Activated CD4-positive, alpha-beta T cell treated with anti-CD3 and anti-CD28 coated beads, Interleukin-2, amount 50 U/mL, for 24 hours (primary cell): Measurements from ENCODE around the gene ALKBH6.
"Not testable (repeated sequence)": the region's sequence is repeated elsewhere in the genome, so short reads cannot be mapped to it uniquely, and the experiment has no call there.

Experiments used
- DNase-seq, 2 donors: peaks; one replicate each; pipeline ENCODE4 v3.0.0-alpha.2; 2020; ENCODE audit warnings: low read depth in 1 of 2, low spot score in 1 of 2

ALKBH6 gene

DNA sequence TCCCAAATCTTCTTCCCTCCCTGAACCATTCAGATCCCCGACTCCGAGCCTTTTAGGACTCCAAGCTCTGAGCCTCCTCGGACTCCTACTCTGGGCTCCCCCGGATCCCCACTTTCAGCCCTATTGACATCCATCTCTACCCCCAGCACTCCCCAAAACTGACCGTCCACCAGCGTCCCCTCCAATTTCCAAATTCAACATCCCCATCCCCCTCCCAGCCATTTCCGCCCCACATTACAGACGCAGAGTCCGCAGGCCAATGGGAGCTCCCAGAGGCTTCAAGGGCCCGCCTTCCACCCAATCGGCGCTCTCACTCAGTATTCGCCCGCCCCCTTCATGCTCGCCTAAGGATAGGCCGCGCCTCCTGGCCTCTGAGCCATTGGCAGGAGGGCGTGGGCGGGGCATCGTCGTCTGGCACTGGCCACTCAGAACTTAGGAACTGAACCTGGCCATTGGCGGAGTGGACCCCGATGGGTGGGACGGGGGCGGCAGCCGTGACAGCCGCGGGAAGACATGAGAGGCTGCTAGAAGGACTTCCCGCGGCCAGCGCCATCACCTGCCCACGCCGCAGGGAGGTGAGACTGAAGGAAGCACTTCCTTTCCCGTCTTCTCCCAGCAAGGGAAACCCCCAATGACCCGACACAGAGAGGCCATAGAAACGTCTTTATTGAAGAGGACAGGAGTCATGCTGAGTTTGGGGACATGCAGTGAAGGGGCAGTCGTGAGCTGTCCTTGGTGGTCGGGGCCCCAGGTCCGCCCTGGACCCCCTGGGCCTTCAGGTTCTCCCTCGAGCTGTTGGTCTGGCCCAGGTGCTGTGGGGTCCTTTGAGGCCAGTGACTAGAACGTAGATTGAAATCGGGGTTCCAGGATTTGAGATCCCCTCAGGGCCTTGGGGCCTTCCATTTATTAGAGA is at the start of gene ALKBH6:
Gene ALKBH6, minus strand, starts transcription at position 202 of the 913 bp plus-strand sequence. CDS start 816 bp downstream, outside the sequence.
- DNase-seq, result peak; percentile 99

DNA sequence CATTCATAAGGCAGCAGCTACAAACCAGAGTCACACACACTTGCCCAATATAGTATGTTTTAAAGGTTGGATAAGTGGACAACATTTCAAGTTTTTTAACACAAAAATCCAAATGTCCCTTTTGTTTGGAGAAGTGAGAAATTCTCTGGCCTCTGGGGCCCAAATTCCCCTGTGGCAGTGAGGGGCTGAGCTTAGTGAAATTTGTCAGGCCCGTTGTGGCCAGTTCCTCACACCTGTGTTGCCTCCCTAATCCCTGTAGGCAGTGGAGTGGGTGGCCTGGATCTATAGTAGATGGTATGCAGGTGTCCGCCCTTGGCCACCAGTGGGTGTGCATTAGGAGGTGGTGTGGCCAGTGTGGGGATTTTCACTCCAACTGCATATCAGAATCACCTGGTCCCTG is 47.4 kb upstream of the ALKBH6 start:
- no peak for DNase-seq

DNA sequence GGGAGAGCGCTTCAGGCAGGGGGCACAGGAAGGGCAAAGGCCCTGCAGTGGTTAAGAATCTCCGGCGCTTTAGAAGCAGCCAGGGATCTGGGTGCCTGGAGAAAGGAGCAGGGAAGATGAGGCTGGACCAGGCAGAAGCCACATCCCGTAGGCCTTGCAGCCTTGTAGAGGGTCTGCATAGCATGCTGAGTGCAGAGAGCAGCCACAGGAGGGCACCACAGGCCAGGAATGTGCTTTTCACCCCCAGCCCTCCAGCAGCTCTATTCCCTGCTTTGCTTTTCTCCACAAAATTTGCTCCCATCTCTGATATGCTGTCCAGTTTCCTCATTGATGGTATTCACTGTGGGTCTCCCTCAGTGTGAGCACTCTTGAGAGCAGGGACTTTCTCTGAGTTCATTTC is 46.4 kb upstream of the ALKBH6 start:
- DNase-seq, result no peak

DNA sequence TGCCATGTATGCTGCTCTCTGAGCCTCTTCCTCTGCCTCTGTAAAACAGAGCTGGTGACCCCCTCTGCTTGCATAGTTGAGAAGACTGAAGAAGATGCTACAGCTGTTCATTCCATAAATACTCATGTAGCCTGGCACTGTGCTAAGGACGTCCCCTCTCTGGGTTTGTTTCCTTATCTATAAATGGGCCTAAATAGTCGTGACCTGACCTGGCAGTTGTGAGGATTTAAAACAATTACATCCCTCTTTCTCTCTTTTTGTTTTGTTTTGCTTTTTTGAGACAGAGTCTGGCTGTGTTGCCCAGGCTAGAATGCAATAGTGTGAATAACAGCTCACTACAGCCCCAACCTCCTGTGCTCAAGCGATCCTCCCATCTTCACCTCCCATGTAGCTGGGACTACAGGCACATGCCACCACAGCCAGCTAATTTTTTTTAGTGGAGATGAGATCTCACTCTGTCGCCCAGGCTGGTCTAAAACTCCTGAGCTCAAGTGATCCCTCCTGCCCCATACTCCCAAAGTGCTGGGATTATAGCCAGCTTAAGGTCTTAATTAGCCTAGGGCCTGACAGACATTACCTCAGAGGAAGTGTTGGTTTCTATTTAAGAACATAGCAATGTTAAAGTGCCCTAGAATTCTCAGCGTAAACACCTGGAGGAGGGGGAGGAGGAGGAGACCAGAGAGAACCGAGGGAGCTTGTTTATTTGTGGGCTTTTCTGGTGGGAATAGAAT is 45.3 kb upstream of the ALKBH6 start:
- DNase-seq, result no peak

DNA sequence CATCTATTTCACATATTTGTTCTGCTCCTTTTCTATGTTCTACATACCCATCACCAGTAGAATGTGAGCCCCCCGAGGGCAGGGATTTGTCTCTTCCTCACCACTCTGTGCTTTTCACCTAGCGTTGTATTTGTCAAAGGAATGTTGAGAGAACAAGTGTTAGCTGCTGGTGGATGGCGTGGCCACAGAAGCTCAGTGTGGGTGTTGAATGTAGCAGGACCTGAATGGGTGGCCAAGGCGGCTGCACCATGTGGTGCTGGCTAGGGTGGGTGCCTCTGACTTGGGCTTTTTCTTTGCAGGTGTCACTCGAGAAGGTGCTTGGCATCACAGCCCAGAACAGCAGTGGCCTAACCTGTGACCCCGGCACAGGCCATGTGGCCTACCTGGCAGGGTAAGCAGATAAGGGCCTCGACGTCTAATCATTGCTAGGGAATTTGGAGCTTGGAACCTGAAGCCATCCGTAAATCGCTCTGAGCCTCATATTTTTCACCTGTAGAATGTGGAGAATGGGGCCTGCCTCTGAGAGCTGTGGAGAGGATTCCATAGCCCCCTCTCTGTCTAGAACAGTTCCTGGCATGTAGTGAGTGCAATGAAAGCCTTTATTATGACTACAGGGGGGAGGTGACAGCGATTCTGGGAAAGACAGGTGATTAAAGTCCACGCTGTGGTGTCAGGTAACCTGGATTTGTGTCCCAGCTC is 44.6 kb upstream of the ALKBH6 start:
- no peak for DNase-seq

DNA sequence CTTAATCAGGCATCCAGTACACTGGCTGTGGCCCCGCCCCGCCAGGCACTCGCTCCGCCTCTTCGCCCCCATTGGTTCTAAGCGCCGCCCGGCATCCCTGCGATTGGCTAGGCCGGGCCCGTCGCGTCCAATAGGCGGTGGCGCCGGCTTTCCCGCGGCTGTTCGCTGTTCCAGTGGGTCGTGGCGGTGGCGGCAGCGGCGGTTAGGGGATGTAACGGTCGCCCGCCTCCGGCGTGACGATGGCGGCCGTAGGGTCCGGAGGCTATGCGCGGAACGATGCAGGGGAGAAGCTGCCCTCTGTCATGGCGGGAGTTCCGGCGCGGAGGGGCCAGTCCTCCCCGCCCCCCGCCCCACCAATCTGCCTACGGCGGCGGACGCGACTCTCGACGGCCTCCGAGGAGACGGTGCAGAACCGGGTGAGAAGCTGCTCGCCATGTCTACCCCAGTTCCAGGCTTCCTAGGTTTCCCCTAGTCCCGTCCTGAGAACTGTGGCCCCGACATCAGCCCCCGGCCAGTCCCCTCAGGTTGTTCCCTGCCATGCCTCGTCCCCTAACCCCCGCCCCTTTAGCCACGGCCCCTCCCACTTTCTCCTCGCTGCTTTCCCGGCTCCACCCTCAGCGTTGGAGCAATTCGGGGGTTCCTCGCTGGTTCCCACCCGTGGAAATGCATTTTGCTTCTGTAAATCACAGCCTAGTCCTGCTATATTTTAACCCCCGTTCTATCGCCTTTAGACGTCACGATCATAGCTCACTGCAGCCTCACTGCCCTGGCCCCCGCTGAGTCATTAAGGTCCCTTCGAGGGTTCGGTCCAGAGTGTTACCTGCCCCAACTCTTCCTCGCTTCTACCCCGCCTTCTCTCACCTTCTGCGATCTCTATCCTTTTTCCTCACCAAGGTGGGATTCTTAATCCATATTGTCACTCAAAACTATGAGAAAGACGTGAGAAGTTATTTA is 41.0 kb upstream of the ALKBH6 start, which contains the start of gene WDR62:
Gene WDR62, plus strand, starts transcription at position 165 of the 954 bp plus-strand sequence. Its CDS starts 75 bp downstream, at position 240.
- DNase-seq, result peak; percentile 93 to 94

DNA sequence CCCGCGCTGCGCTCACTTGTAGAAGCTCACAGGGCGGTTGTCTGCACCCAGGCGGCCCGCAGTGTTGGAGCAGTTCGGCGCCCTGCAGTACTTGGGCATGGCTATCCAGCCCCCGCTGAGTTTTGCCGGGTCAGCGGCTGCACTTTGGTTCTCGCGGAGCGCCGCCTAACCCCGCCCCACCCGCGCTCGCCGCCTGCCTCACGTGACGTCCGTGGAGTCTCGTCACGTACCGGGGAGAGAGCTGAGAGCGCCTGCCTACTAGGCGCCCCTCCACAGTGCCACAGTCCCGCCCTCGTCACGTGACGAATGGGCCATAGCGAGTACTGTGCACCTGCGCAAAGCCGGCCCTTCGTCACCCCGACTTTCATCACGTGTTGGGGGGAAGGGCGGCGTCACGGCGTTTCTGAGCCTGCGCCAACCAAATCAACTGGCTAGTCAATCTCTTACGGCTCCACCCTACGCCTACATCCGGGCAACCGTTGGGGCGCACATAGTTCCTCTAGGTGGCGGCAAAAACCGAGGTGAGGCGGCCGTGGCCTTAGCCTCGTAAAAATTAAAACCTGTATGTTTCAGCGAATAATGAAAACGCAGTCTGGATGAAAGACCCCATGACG is 40.2 kb upstream of the ALKBH6 start, which contains the start of gene THAP8:
Gene THAP8, minus strand, starts transcription at position 167 of the 614 bp plus-strand sequence. Its CDS starts 68 bp downstream, at position 99.
- peak; percentile 98 to 100 for DNase-seq

DNA sequence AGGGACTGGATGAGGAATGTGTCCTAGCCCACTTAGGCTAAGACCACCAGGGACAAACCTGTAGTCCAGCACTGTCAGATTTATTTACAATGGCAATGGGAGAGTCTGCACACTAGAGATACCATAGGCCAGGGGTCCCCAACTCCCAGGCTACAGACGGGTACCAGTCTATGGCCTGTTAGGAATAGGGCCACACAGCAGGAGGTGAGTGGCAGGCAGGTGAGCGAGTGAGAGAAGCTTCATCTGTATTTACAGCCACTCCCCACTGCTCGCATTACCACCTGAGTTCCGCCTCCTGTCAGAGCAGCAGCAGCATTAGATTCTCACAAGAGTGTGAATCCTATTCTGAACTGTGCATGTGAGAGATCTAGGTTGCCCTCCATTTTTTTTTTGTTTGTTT is 37.6 kb upstream of the ALKBH6 start:
- DNase-seq, result no peak

DNA sequence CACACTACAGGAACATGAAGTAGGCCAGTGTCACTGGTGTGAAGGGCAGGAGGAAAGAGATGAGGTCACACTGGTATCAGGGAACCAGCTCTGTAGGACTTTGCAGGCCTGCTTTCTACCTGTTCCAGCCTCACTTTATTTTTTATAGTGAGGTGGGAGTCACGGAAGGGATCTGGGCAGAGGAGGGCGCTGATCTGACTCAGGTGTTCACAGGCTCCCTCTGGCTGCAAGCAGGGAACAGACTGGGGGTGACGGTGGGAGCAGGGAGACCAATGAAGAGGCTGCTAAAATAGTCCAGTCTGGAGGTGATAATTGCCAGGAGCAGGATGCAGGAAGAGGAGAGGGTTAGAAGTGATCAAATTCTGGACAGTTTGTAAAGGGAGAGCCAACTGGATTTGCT is 37.2 kb upstream of the ALKBH6 start:
- DNase-seq, result no peak

DNA sequence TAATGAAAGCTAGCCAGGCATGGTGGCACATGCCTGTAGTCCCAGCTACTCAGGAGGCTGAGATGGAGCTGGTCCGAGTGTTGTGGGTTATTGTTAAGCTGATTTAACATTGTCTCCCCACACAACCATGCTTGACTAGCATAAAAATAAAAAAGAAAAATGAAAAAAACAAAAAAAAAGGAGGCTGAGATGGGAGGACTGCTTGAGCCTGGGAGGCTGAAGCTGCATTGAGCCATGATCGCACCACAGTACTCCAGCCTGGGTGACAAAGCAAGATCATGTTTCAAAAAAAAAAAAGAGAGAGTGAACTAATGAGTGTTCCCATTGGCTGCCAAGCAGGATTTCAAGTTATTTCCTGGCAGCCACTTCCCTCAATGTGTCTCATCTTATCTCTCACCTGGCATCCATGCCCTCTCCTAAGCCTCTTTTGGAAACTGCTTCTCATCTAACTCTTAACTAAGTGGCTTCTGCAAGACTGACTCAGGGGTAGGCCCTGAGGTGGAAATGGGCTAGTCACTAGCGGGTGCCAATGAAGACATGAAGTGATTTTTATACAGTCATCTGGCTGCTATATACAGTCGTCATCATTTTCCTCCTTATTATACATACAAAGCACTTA is 35.2 kb upstream of the ALKBH6 start:
- DNase-seq, result no peak

DNA sequence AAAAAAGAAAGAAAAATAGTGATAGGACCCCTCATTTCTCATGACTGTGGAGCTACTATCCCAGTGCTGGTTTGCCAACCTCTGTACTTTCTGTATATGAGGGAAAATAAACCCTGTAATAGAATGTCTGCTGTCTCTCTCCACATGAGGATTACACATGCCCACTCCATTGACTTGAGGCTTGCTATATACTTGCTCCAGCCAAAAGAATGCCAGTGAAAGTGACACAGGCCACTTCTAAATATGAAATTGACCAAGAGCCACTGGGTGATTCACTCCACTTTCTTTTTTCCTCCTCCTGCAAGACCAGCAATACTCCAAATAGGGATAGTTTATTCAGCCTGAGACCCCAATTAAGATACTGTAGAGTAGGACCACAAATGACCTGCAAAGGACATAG is 33.8 kb upstream of the ALKBH6 start:
- DNase-seq, result no peak

DNA sequence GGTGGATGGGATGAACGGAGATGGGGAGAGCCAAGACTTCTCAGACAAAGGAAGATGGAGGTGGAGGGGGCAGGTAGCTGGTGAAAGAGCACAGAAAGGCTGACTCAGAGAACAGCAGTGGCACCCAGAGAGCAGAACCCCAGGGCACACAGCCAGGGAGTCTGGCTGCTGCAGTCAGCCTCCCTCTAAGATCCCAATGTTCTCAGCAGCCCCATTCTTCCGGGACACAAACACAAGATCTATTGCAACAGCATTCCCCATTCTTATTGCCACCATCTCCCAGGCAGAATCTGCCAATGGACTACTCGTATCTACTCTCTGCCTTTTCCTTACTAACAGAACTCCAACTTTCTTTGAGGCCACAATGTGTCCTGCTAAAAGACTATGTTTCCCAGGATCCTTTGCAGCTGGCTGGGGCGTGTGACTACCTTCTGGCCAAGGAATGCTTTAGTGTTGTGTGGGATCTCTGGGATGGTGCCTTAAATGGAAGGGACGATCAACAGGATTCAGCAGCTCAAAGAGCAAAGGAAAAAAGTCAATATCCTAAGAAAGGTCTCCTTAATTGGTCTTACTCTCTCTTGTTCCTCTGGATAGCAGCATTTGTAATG is 32.5 kb upstream of the ALKBH6 start:
- DNase-seq, result no peak

DNA sequence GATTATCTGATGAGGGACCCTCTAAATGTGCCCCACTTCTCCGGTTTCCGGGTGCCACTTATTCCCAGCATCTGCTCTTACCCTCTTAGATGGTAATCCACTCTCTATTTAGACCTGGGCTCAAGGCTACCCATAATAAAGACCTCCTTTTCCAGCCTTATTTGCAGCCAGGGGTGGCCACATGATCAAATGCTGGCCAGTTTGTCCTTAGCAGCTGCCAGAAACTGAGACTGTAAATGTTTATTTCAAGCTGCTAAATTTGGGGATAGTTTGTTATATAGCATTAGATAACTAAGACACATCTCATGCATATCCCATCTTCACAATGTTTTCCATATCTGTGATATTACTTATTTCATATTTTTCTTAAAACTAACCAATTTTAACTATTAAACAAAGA is 29.9 kb upstream of the ALKBH6 start:
- DNase-seq, result no peak

DNA sequence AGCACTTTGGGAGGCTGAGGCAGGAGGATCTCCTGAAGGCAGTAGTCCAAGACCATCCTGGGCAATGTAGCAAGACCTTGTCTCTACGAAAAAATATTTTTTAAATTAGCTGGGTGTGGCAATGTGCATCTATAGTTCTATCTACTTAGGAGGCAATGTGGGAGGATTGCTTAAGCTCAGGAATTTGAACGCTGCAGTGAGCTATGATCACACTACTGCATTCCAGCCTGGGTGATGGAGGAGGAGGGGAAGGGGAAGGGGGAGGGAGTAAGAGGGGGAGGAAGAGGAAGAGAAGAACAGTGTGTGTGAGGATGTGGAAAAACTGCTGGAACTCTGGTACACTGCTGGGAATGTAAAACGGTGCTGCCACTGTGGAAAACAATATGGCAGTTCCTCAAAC is 27.8 kb upstream of the ALKBH6 start:
- no peak for DNase-seq

DNA sequence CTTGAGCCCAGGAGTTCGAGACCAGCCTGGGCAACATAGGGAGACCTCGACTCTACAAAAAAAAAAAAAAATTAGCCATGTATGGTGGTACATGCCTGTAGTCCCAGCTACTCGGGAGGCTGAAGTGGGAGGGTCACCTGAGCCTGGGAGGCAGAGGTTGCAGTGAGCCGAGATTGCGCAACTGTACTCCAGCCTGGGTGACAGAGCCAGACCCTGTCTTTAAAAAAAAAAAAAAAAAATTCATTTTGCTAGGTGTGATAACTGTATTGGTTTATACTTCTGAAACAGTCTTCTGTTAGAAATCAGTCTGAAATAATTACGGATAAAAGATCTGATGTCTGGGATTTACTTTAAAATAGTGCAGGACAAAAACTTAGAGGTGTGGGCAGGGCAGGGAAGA is 27.1 kb upstream of the ALKBH6 start:
- not testable (repeated sequence) for DNase-seq

DNA sequence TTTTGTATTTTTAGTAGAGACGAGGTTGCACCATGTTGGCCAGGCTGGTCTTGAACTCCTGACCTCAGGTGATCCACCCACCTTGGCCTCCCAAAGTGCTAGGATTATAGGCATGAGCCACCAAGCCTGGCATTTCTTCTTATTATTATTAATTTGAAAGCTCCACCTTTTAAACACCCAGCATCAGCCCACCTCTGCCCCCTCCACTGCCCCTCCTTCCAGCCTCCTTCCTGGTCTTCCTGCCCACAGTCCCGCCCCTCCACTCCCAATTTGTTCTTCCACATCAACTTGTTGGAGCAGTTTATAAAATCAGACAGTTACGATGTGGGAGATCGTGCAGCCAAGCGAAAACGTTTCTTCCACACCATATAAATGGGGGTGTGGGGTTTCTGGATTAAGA is 26.5 kb upstream of the ALKBH6 start:
- DNase-seq, result no peak

DNA sequence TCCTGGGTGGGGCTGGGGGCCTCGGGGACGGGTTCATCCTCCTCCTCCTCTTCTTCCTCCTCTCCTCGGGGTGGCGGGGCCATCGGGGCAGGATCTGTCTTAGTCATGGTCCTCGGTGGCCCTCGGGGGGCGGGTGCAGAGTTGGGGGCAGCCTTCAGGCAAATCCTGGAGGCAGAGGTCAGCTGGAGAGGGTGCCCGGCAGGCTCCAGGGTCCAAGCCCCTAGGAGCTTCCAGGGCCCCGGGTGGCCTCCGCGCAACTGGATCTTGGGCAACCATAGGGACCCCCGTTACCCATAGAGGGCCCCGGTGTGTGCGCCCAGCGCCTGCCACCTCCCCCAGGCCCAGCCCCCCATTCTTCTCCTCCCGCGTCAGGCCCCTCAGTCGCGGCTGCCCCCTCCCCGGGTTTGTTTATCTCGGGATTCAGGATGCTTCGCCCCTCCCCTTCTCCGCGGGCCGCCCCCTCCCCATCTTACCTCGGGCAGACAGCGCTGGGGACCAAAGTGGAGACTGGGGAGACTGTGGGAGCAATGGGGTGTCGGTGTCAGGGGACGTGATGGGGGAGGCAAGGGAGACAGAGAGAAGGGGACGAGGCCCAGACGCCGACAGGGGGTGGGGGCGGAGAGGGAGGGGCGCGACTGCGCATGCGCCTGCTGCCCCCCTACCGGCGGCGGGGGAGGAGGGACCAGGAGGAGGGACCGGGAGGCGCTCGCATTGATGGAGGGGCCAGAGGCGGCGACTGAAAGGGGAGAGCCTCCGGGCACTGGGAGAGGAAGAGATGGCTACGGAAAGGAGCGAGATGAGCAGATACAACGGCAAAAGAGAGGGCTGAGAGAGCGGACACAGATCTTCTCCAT is 18.5 kb upstream of the ALKBH6 start, which contains the start of gene CLIP3:
Gene CLIP3, minus strand, starts transcription at position 623 of the 854 bp plus-strand sequence. Its CDS starts 516 bp downstream, at position 107.
- DNase-seq, result no peak

DNA sequence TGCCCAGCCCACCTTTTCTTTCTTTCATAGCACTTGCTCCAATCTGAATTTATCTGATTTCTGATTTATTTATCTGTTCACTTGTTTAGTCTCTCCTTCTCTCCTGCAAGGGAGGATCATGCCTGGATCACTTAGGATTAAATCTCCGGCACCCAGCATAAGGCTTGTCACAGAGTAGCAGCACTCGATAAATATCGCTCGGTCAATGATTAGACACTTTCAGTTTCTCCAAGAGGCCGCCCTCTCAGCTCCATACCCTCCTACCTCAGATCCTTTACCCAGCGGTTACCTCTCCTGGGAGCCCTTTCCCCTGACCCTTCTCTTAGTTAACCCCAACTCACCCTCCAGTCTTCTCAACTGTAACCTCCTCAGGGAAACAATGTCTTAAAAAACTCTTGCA is 17.3 kb upstream of the ALKBH6 start:
- no peak for DNase-seq
